ENCODE results near the gene FAM228B.

FAM228B gene

DNA sequence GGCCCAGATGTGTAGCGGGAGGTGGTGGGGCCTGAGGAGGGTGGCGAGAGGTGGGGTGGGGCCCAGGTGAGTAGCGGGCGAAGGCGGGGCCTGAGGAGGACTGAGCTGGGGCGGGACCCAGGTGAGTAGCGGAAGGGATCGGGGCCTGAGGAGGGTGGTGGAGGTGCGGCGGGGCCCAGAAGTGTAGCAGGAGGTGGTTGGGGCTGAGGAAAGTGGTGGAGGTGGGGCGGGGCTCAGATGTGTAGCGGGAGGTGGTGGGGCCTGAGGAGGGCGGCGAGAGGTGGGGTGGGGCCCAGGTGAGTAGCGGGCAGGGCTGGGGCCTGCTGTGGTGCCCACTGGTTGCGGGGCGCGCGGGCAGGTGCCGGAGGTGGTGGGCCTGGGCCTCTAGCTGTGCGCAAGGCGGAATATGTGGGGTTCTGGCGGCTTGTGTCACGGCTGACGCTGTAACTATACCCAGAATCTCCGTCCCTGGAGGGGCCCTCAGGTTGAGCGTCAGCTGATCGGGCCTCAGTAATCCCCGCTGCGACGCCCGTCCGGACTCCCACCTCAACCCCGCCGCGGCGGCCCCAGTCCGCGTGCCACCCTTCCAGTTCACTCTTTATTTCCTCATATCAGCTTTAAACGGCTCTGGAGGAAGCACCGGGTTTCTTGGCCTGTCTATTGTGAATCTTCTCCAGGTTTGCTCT, 46.3 kb upstream of the FAM228B start:
- TF ChIP-seq, protein P1, sequence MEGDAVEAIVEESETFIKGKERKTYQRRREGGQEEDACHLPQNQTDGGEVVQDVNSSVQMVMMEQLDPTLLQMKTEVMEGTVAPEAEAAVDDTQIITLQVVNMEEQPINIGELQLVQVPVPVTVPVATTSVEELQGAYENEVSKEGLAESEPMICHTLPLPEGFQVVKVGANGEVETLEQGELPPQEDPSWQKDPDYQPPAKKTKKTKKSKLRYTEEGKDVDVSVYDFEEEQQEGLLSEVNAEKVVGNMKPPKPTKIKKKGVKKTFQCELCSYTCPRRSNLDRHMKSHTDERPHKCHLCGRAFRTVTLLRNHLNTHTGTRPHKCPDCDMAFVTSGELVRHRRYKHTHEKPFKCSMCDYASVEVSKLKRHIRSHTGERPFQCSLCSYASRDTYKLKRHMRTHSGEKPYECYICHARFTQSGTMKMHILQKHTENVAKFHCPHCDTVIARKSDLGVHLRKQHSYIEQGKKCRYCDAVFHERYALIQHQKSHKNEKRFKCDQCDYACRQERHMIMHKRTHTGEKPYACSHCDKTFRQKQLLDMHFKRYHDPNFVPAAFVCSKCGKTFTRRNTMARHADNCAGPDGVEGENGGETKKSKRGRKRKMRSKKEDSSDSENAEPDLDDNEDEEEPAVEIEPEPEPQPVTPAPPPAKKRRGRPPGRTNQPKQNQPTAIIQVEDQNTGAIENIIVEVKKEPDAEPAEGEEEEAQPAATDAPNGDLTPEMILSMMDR (IDR thresholded peaks at IDR 0.05; ENCODE audit: insufficient read depth, low read length): no peak
- TF ChIP-seq, protein P2, sequence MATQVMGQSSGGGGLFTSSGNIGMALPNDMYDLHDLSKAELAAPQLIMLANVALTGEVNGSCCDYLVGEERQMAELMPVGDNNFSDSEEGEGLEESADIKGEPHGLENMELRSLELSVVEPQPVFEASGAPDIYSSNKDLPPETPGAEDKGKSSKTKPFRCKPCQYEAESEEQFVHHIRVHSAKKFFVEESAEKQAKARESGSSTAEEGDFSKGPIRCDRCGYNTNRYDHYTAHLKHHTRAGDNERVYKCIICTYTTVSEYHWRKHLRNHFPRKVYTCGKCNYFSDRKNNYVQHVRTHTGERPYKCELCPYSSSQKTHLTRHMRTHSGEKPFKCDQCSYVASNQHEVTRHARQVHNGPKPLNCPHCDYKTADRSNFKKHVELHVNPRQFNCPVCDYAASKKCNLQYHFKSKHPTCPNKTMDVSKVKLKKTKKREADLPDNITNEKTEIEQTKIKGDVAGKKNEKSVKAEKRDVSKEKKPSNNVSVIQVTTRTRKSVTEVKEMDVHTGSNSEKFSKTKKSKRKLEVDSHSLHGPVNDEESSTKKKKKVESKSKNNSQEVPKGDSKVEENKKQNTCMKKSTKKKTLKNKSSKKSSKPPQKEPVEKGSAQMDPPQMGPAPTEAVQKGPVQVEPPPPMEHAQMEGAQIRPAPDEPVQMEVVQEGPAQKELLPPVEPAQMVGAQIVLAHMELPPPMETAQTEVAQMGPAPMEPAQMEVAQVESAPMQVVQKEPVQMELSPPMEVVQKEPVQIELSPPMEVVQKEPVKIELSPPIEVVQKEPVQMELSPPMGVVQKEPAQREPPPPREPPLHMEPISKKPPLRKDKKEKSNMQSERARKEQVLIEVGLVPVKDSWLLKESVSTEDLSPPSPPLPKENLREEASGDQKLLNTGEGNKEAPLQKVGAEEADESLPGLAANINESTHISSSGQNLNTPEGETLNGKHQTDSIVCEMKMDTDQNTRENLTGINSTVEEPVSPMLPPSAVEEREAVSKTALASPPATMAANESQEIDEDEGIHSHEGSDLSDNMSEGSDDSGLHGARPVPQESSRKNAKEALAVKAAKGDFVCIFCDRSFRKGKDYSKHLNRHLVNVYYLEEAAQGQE (IDR thresholded peaks at IDR 0.05; ENCODE audit: insufficient replicate concordance, low read depth): peak; percentile 37
- TF ChIP-seq SPI1 (IDR thresholded peaks at IDR 0.05; ENCODE audit: borderline replicate concordance, low read depth): no peak
- no peak for TF ChIP-seq POLR2AphosphoS5 (IDR thresholded peaks at IDR 0.05; ENCODE audit: low read depth)
- no peak for TF ChIP-seq GABPA (IDR thresholded peaks at IDR 0.05; ENCODE audit: low read depth)
- Histone ChIP-seq H3K4me3 (replicated peaks; ENCODE audit: insufficient read depth, low read length) (peak overlapping the region; percentile 72), H3K27ac (replicated peaks) (peak overlapping the region; percentile 86), H3K27me3 (ENCODE audit: insufficient read depth, poor library complexity, severe bottlenecking) (no peaks in the 10 kb centered on the region)
- peak; percentile 26 to 61 for DNase-seq (ENCODE audit: low read depth in 1 of 2, low spot score in 1 of 2)

DNA sequence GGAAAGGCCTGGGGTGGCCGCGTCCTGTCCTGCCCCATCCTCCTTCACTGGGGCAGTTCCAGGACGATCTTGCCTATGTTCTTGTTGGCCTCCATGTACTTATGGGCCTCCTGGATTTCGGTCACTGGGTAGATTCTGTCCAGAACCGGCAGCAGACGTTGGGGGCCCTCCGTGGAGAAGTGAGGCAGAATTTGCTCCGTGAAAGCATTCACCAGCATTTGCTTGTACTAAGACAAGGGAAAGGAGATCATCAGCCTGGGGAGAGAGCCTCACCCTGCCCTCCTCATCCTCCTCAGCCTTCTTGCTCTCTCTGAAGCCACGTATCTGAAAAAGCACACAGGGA, 45.8 kb upstream of the FAM228B start:
- Histone ChIP-seq H3K27ac (replicated peaks) (peak overlapping the region; percentile 86), H3K4me3 (replicated peaks; ENCODE audit: insufficient read depth, low read length) (peak overlapping the region; percentile 72), H3K27me3 (ENCODE audit: insufficient read depth, poor library complexity, severe bottlenecking) (no peaks in the 10 kb centered on the region)
- TF ChIP-seq SPI1 (IDR thresholded peaks at IDR 0.05; ENCODE audit: borderline replicate concordance, low read depth) (no peak), POLR2AphosphoS5 (IDR thresholded peaks at IDR 0.05; ENCODE audit: low read depth) (no peak), GABPA (IDR thresholded peaks at IDR 0.05; ENCODE audit: low read depth) (no peak)
- TF ChIP-seq, protein P1 (IDR thresholded peaks at IDR 0.05; ENCODE audit: insufficient read depth, low read length): no peak
- TF ChIP-seq, protein P2 (IDR thresholded peaks at IDR 0.05; ENCODE audit: insufficient replicate concordance, low read depth): no peak
- no peak for DNase-seq (ENCODE audit: low read depth in 1 of 2, low spot score in 1 of 2)

DNA sequence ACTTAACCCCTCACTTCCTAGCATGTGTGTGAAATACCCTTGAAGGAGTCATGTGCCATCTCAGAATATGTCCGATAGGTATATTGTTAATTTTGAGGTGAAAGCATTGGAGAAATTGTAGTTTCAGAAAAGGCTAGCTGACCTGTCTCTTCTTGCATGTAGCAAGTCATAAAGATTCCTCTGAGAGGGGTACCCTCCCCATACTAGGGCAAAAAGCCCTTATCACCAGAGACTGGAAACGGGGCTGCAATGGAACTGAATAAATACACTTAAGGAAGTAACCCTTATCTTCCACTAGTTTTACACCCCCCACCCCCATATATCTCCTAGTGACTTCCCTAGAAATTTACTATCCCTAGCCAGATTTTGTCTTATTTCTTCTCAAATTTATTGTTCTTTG, 45.4 kb upstream of the FAM228B start:
- Histone ChIP-seq H3K4me3 (replicated peaks; ENCODE audit: insufficient read depth, low read length) (peak overlapping the region; percentile 72), H3K27me3 (ENCODE audit: insufficient read depth, poor library complexity, severe bottlenecking) (no peaks in the 10 kb centered on the region), H3K27ac (replicated peaks) (peak overlapping the region; percentile 86)
- TF ChIP-seq, protein P2 (IDR thresholded peaks at IDR 0.05; ENCODE audit: insufficient replicate concordance, low read depth): no peak
- TF ChIP-seq GABPA (IDR thresholded peaks at IDR 0.05; ENCODE audit: low read depth) (no peak), SPI1 (IDR thresholded peaks at IDR 0.05; ENCODE audit: borderline replicate concordance, low read depth) (no peak), POLR2AphosphoS5 (IDR thresholded peaks at IDR 0.05; ENCODE audit: low read depth) (no peak)
- TF ChIP-seq, protein P1 (IDR thresholded peaks at IDR 0.05; ENCODE audit: insufficient read depth, low read length): no peak
- DNase-seq (ENCODE audit: low read depth in 1 of 2, low spot score in 1 of 2): no peak

Data from HL-60 (cell line).